Ramos (cell line): Measurements from ENCODE around the gene BCS1L.
"Not testable (repeated sequence)": the region's sequence is repeated elsewhere in the genome, so short reads cannot be mapped to it uniquely, and the experiment has no call there.

ENCODE experiments used
- in situ Hi-C: fragments of 300-500 bp; cut with MboI; formaldehyde crosslinking; loops from one replicate; pipeline ENCODE4 v1.14.3; 2022; ENCODE audit warnings: low sequenced_read_pairs; ENCODE audit not compliant: unreplicated experiment

The BCS1L gene

DNA sequence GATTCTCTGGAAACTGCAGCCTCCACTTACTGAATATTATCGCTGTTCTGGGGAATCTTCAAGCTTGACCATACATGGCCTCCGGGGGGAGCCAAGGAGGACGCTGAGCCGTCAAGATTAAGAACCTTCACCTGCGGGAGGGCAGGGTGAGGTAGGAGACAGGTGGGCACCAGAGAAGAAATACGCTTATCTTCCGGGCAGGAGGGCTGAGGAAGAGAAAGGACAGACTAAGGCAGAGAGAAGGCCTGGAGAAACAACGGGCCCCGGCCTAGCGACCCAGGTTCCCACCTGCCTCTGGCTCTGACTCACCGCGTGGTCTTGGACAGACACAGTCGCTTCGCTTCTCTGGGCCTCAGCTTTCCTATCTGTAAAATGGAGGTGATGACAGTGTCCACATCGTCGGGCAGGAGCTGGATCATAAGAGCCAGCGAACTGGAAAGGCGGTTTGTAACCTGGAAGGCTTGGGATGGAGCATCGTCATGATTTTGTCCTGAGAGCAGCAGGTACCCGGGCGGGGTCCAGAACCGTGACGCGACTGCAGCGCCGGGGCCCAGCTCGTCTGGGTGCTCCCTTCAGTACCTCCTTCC, 719 bp upstream of the BCS1L start:
- in situ Hi-C loops = loop anchor here (10.0 kb wide), 1 partner anchor 254 kb away; no protein-coding TSS in a partner anchor

DNA sequence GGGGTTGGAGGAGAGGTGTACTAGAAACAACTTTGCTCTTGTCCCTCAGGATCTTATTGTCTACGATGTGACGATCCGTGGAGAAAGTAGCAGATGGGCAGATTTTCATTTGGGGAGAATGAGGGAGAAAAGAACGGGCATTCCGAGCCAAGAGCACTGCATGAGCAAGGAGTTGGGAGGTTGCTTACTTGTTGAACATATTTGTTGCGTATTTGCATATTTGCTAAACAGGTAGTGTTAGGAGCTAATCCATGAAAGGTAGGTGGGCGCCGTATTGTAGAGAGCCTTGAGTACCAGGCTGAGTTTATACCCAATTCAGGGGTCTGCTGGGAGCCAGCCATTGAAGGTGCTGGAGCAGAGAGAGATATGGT, 490 bp downstream of the BCS1L start:
- in situ Hi-C loops = loop anchor here (10.0 kb wide), 1 partner anchor 255 kb away; no protein-coding TSS in a partner anchor

- in situ Hi-C loops = no loop called here
Measured at GRCh38 chr2:218662377-218662776, 2.9 kb downstream of the BCS1L start.

DNA sequence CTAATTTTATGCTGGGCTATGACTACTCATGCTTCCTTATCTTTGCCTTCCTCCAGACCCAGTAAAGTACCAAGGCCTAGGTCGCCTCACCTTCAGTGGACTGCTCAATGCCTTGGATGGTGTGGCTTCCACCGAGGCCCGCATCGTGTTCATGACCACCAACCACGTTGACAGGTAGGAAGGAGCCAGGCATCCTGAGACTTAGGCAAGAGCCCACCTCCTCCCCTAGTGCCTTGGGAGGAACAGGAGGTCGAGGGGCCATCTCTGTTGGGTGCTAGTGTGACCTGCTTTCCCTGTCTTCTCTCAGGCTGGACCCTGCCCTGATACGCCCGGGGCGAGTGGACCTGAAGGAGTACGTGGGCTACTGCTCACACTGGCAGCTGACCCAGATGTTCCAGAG, 3.3 kb downstream of the BCS1L start:
- in situ Hi-C loops = no loop called here

DNA sequence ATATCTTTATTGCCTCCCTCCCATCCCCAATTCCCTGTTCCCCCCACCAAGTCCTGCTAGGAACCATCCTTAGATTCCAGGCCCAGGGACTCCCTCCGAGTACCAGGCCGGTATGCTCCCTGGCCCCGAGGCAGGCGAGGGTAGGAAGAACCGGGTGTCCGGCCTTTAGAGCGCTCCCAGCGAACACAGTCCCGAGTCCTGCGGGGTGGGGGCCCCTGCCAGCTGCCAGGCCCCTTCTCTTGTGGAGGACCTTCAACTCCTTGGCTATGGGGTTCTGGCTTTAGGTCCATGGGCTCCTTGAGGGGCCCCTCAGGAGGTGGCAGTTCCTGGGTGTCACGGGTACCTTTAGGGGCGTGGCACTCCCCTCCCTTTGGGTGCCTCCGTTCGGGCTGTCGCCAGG, 4.4 kb downstream of the BCS1L start:
- in situ Hi-C loops = no loop called here

- in situ Hi-C loops = no loop called here
Measured at GRCh38 chr2:218664653-218665052, 5.2 kb downstream of the BCS1L start.

DNA sequence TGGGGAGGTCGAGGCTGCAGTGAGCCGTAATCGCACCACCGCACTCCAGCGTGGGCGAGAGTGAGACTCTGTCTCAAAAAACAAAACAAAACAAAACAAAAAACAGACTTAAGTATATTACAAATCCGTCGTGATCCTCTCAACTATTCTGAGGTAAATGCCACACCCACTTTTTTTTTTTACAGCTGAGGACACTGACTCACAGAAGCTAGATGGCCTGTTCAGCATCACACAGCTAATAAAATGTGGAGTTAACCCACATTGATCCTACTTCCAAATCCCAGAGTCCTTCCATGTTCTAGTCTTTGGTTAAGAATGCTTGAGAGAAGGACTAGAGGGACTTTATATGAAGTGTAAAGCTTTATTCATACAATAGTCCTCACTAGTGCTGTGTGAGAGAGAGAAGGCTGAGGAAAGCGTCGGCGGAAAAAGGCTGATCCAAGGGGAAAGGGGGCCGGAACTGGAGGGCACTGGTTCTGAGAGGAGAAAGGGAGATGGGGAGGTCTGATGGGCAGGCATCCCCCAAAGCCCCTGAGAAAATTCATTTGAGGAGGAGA, 11.7 kb downstream of the BCS1L start:
- in situ Hi-C loops = no loop called here

DNA sequence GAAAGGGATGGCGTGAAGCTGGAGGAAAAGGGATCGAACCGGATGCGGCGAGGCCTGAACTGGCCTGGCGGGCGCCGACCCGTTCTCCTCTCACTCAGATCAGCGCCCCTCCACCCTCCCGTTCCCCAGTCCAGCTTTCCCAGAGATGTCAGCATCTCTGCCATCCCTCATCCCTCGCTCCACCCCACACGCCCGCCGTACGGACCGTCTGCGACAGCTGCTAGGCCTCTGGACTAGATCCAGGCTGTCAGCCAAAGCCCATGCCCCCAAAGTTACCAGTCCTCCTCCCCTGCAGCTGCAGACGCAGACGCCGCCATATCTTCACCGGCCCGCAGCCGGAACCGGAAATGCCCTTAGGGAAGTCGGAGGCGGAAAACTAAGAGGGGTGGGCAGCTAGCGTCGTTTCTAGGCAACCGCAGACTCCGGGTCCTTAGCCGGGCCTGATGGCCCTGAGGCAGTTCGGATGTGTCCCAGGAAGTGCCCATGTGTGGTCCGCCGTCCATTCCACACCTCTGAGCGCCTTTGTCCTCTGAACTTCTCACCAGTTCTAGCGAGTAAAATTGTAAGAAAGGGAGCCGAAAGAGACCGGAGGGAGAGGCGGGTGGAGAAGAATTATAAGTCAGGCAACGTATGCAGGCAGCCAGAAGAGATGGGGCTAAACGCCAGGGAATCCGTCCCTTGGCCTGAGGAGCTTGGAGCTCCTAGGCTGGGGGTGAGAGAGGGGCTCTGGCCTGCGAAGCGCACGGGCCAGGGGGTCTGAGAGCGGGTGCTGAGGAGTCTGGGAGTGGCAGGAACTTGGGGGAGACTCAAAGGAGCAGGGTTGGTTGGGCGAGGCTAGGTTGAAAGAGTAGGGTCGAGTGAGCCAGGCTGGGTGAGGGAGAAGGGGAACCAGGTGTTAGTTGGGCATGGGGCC, 12.4 kb downstream of the BCS1L start, which contains the start of the genes RNF25 and STK36:
TSS of gene RNF25 (minus strand) at position 349 of the 913 bp plus-strand sequence. CDS start at position 317, 32 bp downstream.
TSS of gene STK36 (plus strand) at position 433 of the 913 bp plus-strand sequence. CDS start 744 bp downstream, outside the sequence.
- in situ Hi-C loops = no loop called here

DNA sequence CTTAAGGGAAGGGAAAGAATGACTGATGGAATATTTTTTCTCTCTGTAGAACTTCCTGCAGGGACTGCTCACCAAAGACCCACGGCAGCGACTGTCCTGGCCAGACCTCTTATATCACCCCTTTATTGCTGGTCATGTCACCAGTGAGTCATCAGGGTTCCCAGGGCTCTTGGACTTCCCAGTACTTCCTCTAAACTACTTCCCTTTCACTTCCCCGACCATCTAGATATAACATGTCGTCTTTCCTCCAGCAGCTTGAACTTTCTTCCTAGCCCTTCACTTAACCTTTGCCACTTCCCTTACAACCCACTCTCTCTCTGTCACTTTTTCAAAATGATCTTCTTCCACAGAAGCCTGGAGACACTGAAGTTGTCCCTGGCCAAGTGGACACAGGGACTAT, 19.6 kb downstream of the BCS1L start:
- in situ Hi-C loops = no loop called here

GRCh38 chr2:218680061-218680460, 20.6 kb downstream of the BCS1L start:
- in situ Hi-C loops = no loop called here

DNA sequence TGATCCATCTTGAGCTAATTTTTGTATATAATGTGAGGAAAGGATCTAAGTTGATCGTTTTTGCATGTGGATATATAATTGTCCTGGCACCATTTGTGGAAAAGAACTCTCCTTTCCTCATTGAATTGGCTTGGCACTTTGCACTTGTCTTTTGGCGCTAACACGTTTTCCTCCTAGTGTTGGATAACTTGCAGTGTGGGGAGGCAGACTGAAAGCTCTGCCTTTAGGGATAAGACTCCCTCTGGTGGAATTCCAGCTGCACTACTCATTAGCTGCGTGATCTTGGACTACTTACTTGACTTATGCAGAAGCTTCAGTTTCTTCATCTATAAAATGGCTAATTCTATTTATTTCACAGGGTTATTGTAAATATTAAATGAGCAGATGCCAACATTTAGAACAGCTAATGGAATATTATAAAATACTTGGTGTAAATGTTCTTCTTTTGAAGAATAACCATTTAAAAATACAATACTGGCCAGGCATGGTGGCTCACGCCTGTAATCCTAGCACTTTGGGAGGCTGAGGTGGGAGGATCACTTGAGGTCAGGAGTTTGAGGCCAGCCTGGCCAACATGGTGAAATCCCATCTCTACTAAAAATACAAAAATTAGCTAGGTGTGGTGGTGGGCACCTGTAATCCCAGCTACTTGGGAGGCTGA, 28.0 kb downstream of the BCS1L start:
- in situ Hi-C loops = not testable (repeated sequence)

GRCh38 chr2:218691234-218691633, 31.8 kb downstream of the BCS1L start:
- in situ Hi-C loops = no loop called here

DNA sequence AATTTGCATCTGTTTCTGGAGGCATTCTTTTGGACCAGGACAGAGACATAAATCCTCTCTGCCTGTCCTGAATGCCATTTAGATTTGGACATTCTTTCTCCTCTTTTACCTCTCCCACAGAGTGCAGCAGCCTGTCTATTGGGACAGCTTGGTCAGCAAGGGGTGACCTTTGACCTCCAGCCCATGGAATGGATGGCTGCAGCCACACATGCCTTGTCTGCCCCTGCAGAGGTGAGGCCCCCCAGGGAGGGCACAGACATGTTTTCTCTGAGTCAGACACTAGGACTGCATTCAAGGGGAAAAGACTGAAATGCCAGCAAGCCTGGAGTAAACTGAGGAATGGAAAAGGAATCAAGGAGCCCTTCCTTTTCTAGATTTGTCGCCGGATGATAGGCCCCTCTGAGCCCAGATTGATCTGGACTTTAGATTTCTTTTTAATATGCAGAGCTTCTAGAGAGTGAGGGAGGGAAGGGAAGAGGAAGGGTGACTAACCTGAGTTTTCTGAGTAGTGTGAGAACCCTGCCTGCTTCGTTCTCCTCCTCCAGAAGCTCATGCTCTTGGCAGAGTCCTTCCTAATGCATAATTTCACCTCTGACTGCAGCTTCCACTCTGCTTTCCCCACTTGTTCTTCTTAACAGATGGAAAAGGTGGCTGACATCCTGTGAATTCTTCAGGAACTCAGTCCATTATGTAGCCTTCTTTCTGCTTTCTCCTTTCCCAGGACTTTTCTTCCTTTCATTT, 35.1 kb downstream of the BCS1L start:
- in situ Hi-C loops = no loop called here

DNA sequence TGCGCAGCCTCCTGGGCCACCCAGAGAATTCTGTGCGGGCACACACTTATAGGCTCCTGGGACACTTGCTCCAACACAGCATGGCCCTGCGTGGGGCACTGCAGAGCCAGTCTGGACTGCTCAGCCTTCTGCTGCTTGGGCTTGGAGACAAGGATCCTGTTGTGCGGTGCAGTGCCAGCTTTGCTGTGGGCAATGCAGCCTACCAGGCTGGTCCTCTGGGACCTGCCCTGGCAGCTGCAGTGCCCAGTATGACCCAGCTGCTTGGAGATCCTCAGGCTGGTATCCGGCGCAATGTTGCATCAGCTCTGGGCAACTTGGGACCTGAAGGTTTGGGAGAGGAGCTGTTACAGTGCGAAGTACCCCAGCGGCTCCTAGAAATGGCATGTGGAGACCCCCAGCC, 39.4 kb downstream of the BCS1L start:
- in situ Hi-C loops = no loop called here

GRCh38 chr2:218701806-218702205, 42.3 kb downstream of the BCS1L start:
- in situ Hi-C loops = no loop called here

DNA sequence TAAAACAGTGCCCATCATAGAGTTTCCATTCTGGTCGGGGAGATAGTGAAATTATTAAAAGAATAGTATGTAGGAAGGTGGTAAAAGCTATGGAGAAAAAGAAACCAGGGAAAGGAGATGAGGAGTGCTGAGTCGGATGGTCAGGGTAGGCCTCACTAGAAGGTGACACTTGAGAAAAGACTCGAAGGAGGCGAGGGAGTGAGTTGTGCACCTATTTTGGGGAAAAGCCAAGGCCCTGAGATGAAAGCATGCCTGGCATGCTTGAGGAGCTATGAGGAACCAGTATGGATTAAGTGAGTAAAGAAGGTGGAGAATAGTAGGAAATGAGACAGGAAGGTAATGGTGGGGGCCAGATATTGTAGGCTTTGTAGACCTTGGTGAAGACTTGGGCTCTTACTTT, 43.9 kb downstream of the BCS1L start:
- in situ Hi-C loops = no loop called here

- in situ Hi-C loops = no loop called here
Measured at GRCh38 chr2:218708086-218708485, 48.6 kb downstream of the BCS1L start.

DNA sequence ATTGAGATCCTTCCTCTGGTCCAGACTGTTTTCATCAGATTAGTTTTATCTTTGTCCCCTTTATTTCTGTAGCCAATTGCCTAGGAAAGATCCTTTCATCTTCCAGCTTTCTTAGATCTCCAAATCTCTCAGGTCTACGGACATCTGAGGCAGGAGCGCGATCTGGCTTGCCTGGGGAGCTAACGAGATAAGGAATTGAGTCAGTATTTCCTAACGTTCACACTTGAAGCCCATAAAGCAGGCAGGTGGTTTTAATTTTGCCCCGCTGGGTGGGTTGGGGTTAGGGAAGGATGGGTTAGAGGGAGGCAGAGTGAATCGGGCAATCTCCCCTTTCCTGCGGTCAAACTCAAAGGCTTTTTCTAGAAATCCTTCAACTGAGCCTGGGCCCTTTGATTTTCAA, 50.4 kb downstream of the BCS1L start:
- in situ Hi-C loops = no loop called here

GRCh38 chr2:218710334-218710686, 50.8 kb downstream of the BCS1L start:
- in situ Hi-C loops = no loop called here
